ENCODE results near the gene ADA.

Gene ADA

GRCh38 chr20:44600301-44600700, 51.2 kb downstream of the ADA start:
- no peak for TF ChIP-seq CTCF (IDR thresholded peaks at IDR 0.05; ENCODE audit: low read depth, low read length)
- H3K4me3 ChIP-seq (ENCODE audit: low read depth, low read length), result no peak overlapping the region
- in situ Hi-C loops (cut with HindIII; ENCODE audit: low sequenced_read_pairs), result no loop called here
- no peak for DNase-seq (ENCODE audit: low read depth, low spot score)

GRCh38 chr20:44599715-44600114, 51.8 kb downstream of the ADA start:
- no peak overlapping the region for H3K4me3 ChIP-seq (ENCODE audit: low read depth, low read length)
- in situ Hi-C loops (cut with HindIII; ENCODE audit: low sequenced_read_pairs), result no loop called here
- no peak for TF ChIP-seq CTCF (IDR thresholded peaks at IDR 0.05; ENCODE audit: low read depth, low read length)
- no peak for DNase-seq (ENCODE audit: low read depth, low spot score)

GRCh38 chr20:44598423-44599305, 52.8 kb downstream of the ADA start:
- no peak for DNase-seq (ENCODE audit: low read depth, low spot score)
- TF ChIP-seq CTCF (IDR thresholded peaks at IDR 0.05; ENCODE audit: low read depth, low read length), result peak; percentile 24
- in situ Hi-C loops (cut with HindIII; ENCODE audit: low sequenced_read_pairs), result no loop called here
- H3K4me3 ChIP-seq (ENCODE audit: low read depth, low read length), result no peak overlapping the region

DNA sequence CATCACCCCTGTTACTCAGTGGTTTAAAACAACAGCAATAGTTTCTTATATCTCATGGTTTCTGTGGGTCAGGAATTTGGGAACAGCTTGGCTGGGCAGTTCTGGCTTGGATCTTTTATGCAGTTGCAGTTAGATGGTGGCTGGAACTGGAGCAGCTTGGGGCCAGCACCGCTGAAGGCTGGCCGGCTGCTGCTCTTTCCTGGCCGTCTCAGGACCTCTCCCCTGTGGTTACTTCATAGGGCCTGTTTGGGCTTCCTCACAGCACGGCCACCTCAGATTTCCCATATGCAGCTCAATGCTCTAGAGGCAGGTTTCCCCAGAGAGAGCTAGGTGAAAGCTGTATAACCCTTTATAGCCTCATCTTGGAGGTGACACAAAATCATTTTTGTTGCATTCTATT, 53.6 kb downstream of the ADA start:
- no peak for TF ChIP-seq CTCF (IDR thresholded peaks at IDR 0.05; ENCODE audit: low read depth, low read length)
- in situ Hi-C loops (cut with HindIII; ENCODE audit: low sequenced_read_pairs), result no loop called here
- no peak overlapping the region for H3K4me3 ChIP-seq (ENCODE audit: low read depth, low read length)
- DNase-seq (ENCODE audit: low read depth, low spot score), result no peak

DNA sequence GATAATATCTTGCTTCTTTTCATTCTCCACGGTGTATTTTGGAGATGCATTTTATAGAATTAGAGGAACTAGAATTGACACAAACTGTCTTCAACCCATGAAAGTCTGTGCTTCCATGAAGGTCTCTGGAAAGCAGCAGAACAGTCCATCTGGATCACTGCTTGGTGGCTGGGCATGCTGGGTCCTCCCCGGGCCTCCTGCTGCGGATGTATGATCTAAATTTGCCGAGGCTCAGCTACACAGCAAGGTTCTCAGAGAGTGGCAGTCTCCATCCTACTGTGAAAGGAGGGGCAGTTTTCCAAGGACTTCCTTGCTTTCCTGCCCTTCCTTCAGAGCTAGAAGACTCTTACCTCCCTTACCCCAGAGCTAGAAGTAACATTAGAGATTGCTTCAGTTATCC, 54.0 kb downstream of the ADA start:
- in situ Hi-C loops (cut with HindIII; ENCODE audit: low sequenced_read_pairs), result no loop called here
- TF ChIP-seq CTCF (IDR thresholded peaks at IDR 0.05; ENCODE audit: low read depth, low read length), result no peak
- no peak for DNase-seq (ENCODE audit: low read depth, low spot score)
- H3K4me3 ChIP-seq (ENCODE audit: low read depth, low read length), result no peak overlapping the region

- no peak for DNase-seq (ENCODE audit: low read depth, low spot score)
- H3K4me3 ChIP-seq (ENCODE audit: low read depth, low read length), result no peak overlapping the region
- TF ChIP-seq CTCF (IDR thresholded peaks at IDR 0.05; ENCODE audit: low read depth, low read length), result no peak
- in situ Hi-C loops (cut with HindIII; ENCODE audit: low sequenced_read_pairs), result no loop called here
Observed at GRCh38 chr20:44596876-44597275, 54.6 kb downstream of the ADA start.

All from astrocyte of the spinal cord (primary cell).